Fibroblast of skin of abdomen (primary cell): ENCODE measurements around the gene KCNJ14.

Source experiments
- DNase-seq: peaks from one replicate; pipeline ENCODE4 v3.0.0-alpha.2; 2013

Gene KCNJ14

GRCh38 chr19:48489608-48490216 is 34.3 kb downstream of the KCNJ14 start:
- DNase-seq = no peak

GRCh38 chr19:48490981-48491792 is 35.8 kb downstream of the KCNJ14 start:
- no peak for DNase-seq

- DNase-seq = no peak
Observed at GRCh38 chr19:48491793-48492123, 36.4 kb downstream of the KCNJ14 start.

- DNase-seq = peak; percentile 96
Observed at GRCh38 chr19:48492925-48493717, 37.7 kb downstream of the KCNJ14 start.

GRCh38 chr19:48493718-48494401 is 38.5 kb downstream of the KCNJ14 start:
- DNase-seq = no peak

GRCh38 chr19:48495396-48495795 is 40.0 kb downstream of the KCNJ14 start:
- no peak for DNase-seq

GRCh38 chr19:48496959-48497727 is 41.8 kb downstream of the KCNJ14 start:
- no peak for DNase-seq

GRCh38 chr19:48497728-48498594 is 42.6 kb downstream of the KCNJ14 start:
- no peak for DNase-seq

- DNase-seq = no peak
Observed at GRCh38 chr19:48498595-48499311, 43.4 kb downstream of the KCNJ14 start.

GRCh38 chr19:48499316-48500090 is 44.1 kb downstream of the KCNJ14 start:
- DNase-seq = no peak

- DNase-seq = no peak
Observed at GRCh38 chr19:48500830-48501493, 45.6 kb downstream of the KCNJ14 start.

- DNase-seq = no peak
Observed at GRCh38 chr19:48501494-48502349, 46.3 kb downstream of the KCNJ14 start.

- DNase-seq = no peak
Observed at GRCh38 chr19:48502350-48503018, 47.1 kb downstream of the KCNJ14 start.

GRCh38 chr19:48506138-48506733 is 50.9 kb downstream of the KCNJ14 start:
- peak; percentile 42 for DNase-seq

GRCh38 chr19:48507911-48508439 is 52.6 kb downstream of the KCNJ14 start:
- DNase-seq = no peak

- DNase-seq = no peak
Observed at GRCh38 chr19:48508729-48509411, 53.5 kb downstream of the KCNJ14 start.
